HFF-Myc (cell line): ENCODE data around the gene RORB.

Experiments
- DNase-seq: peaks from one replicate; pipeline ENCODE4 v3.0.0-alpha.2; 2011; ENCODE audit warnings: low read depth; ENCODE audit errors: extremely low read depth
- H3K4me3 ChIP-seq: replicated peaks from 2 replicates; pipeline ENCODE4 v1.5.1; 2011; ENCODE audit warnings: low read depth, mild to moderate bottlenecking, control low read depth, low read length
- CTCF ChIP-seq: IDR thresholded peaks from 2 replicates; pipeline ENCODE4 v1.5.1; 2012; ENCODE audit warnings: mild to moderate bottlenecking, low read depth, low read length, control low read depth; ENCODE audit errors: missing control alignments

RORB gene

GRCh38 chr9:74479711-74480110 is 17.4 kb upstream of the RORB start:
- no peak for DNase-seq
- H3K4me3 ChIP-seq = no peak overlapping the region
- no peak for TF ChIP-seq CTCF

- no peak overlapping the region for H3K4me3 ChIP-seq
- no peak for TF ChIP-seq CTCF
- DNase-seq = no peak
Measured at GRCh38 chr9:74487395-74487794, 9.7 kb upstream of the RORB start.

GRCh38 chr9:74493512-74493911 is 3.6 kb upstream of the RORB start:
- TF ChIP-seq CTCF = no peak
- no peak for DNase-seq
- no peak overlapping the region for H3K4me3 ChIP-seq

GRCh38 chr9:74494490-74494889 is 2.6 kb upstream of the RORB start:
- no peak for TF ChIP-seq CTCF
- DNase-seq = no peak
- no peak overlapping the region for H3K4me3 ChIP-seq

- TF ChIP-seq CTCF = no peak
- DNase-seq = no peak
- H3K4me3 ChIP-seq = no peak overlapping the region
Measured at GRCh38 chr9:74496406-74496805, 729 bp upstream of the RORB start.

- peak overlapping the region; percentile 29 for H3K4me3 ChIP-seq
- no peak for TF ChIP-seq CTCF
- no peak for DNase-seq
Measured at GRCh38 chr9:74497748-74498620, 849 bp downstream of the RORB start.
